ENCODE results near the gene CCDC9B. TPM values are rescaled to one million over a fixed set of nuclear protein-coding genes. Genes with fewer than 3 reads are reported as not detected.

Gene CCDC9B
- polyA plus RNA-seq, 2 of the 4 experiments (the other 2 are of a cell fraction) = 1.9 to 23.4 TPM

DNA sequence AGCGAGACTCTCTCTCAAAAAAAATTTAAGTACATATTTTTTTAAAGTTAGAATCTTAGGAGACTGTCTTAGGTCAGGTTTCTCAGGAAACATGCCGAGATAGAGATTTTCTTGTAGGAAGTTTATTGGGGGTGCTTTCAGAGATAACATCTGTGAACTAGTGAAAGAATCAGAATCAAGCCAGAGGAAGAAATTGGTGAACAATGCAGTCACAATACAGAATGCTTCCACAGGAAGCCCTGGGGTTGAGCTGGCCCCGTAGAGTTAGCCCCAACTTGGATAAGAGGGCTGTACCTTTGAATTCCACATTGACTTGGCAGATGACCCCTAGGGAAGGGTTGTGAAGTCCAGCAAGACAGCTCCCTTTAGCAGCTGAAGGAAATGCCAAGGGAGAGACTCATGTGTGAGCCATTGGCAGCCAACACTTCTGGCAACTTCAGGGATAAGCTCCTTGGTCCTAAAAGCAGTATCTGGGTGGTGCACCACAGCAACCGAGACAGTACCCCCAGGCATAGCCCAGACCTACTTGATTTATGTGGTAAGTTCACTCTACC, 25.9 kb downstream of the CCDC9B start:
- Histone ChIP-seq H3K27ac (no peak overlapping the region), H3K9me3 (no peaks in the 10 kb centered on the region), H3K4me2 (no peak overlapping the region), H3K4me1 (peaks cover 6% of the 10 kb centered on the region; the same call in 1 of the 3 replicates), H3K4me3 (no peak overlapping the region)
- TF ChIP-seq RNF2 (IDR thresholded peaks at IDR 0.05; ENCODE audit: borderline replicate concordance, low read depth) = no peak
- no peak for TF ChIP-seq CHD4 (IDR thresholded peaks at IDR 0.05; ENCODE audit: borderline replicate concordance)
- TF ChIP-seq EP300 (IDR thresholded peaks at IDR 0.05) = no peak
- no peak for TF ChIP-seq HOXB13 (CRISPR knock-in tag; IDR thresholded peaks at IDR 0.05; ENCODE audit: low read depth)
- no peak for TF ChIP-seq RCOR1 (IDR thresholded peaks at IDR 0.05; ENCODE audit: low read depth, low read length)
- POLR2A ChIA-PET = no interaction called here
- 60% methylated on average over 4 of the region's 4 CpGs for WGBS (ENCODE audit: missing lambda C conversion rate)
- CTCF ChIA-PET = interaction anchor here (0.8 to 18.2 kb wide), 5 partner anchors 7 to 39 kb away, joined by 3 to 203 read pairs (median 3); partner anchors contain the start of gene INAFM2
- FAIRE-seq = no peak
- no peak for DNase-seq (ENCODE audit: low read depth in 1 of 2, low spot score in 1 of 2)
- no peak for ATAC-seq

GRCh38 chr15:40313531-40314398, 27.0 kb downstream of the CCDC9B start:
- no peak for FAIRE-seq
- H3K4me3 ChIP-seq = no peak overlapping the region
- H3K9me3 ChIP-seq = no peaks in the 10 kb centered on the region
- DNase-seq (ENCODE audit: low read depth in 1 of 2, low spot score in 1 of 2) = no peak
- ChIA-PET POLR2A (no interaction called here), CTCF (interaction anchor here (0.7 to 18.2 kb wide), 7 partner anchors 8 to 108 kb away, joined by 3 to 203 read pairs (median 5); partner anchors contain the start of genes ANKRD63 and INAFM2)
- H3K27ac ChIP-seq = no peak overlapping the region
- peaks cover 6% of the 10 kb centered on the region; the same call in 1 of the 3 replicates for H3K4me1 ChIP-seq
- peak overlapping the region; percentile 15; the same call in 1 of the 3 replicates for H3K4me2 ChIP-seq
- WGBS (ENCODE audit: missing lambda C conversion rate) = 40% methylated on average over 10 of the region's 10 CpGs
- no peak for ATAC-seq
- TF ChIP-seq JUNB (IDR thresholded peaks at IDR 0.05) = no peak
- no peak for TF ChIP-seq FOXS1 (CRISPR knock-in tag; IDR thresholded peaks at IDR 0.05)
- TF ChIP-seq HOXB5 (CRISPR knock-in tag; IDR thresholded peaks at IDR 0.05) = no peak
- TF ChIP-seq HOXA7 (CRISPR knock-in tag; IDR thresholded peaks at IDR 0.05) = no peak
- no peak for TF ChIP-seq KDM1A (IDR thresholded peaks at IDR 0.05; ENCODE audit: low read depth)
- no peak for TF ChIP-seq HOXB13 (CRISPR knock-in tag; IDR thresholded peaks at IDR 0.05; ENCODE audit: low read depth)
- no peak for TF ChIP-seq RAD21 (conservative IDR thresholded peaks at IDR 0.05 in 1 of 2, IDR thresholded peaks at IDR 0.05 in 1 of 2)
- no peak for TF ChIP-seq MAZ (IDR thresholded peaks at IDR 0.05; ENCODE audit: borderline replicate concordance, low read depth, low read length)
- TF ChIP-seq GATA3 (IDR thresholded peaks at IDR 0.05; ENCODE audit: borderline replicate concordance) = no peak
- no peak for TF ChIP-seq EHMT2 (IDR thresholded peaks at IDR 0.05; ENCODE audit: low read depth)
- no peak for TF ChIP-seq POLR2A (IDR thresholded peaks at IDR 0.05; ENCODE audit: low read length)
- TF ChIP-seq PBX3 (IDR thresholded peaks at IDR 0.05) = no peak
- no peak for TF ChIP-seq CTCF (IDR thresholded peaks at IDR 0.05)

DNA sequence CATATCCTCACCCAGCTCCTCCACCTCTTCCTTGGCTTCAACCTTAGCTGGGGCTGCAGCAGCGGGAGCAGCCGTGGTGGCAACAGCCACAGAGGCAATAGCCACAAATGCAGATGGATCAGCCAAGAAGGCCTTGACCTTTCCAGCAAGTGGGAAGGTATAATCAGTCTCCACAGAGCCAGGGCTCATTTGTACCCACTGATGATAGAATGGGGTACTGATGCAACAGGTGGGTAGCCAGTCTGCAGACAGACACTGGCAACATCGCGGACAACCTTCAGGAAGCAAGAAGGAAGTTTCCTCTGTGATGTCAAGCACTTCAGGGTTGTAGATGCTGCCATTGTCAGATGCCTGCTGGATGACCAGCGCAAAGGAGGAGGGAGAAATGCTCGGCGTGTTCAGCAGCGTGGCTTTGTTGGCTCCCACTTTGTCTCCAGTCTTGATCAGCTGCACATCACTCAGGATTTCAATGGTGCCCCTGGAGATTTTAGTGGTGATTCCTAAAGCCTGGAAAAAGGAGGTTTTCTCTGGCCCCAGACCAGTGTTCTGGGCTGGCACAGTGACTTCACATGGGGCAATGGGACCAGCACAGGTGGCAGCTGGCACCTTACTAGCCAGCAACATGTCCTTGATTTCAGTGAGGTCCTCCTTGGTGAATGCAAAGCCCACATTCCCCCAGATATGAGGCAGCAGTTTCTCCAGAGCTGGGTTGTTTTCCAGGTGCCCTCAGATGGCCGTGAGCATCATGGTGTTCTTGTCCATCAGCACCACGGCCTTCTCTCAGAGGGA, 28.2 kb downstream of the CCDC9B start:
- H3K4me1 ChIP-seq = peaks cover 6% of the 10 kb centered on the region; the same call in 1 of the 3 replicates
- DNase-seq (ENCODE audit: low read depth in 1 of 2, low spot score in 1 of 2) (no peak), ATAC-seq (no peak), FAIRE-seq (no peak)
- H3K4me3 ChIP-seq = no peak overlapping the region
- H3K4me2 ChIP-seq = no peak overlapping the region
- CTCF ChIA-PET = interaction anchor here (1.3 to 18.2 kb wide), 8 partner anchors 9 to 110 kb away, joined by 4 to 203 read pairs (median 16); partner anchors contain the start of genes ANKRD63 and INAFM2
- no peak overlapping the region for H3K27ac ChIP-seq
- H3K9me3 ChIP-seq = no peaks in the 10 kb centered on the region
- WGBS (ENCODE audit: missing lambda C conversion rate) = 73% methylated on average over 10 of the region's 10 CpGs
- TF ChIP-seq CBX8 (IDR thresholded peaks at IDR 0.05) (no peak), ZFP36 (IDR thresholded peaks at IDR 0.05; ENCODE audit: borderline replicate concordance, partially characterized antibody) (no peak), RARB (CRISPR knock-in tag; IDR thresholded peaks at IDR 0.05) (no peak), HOXA7 (CRISPR knock-in tag; IDR thresholded peaks at IDR 0.05) (no peak), RAD21 (conservative IDR thresholded peaks at IDR 0.05 in 1 of 2, IDR thresholded peaks at IDR 0.05 in 1 of 2) (no peak), EHF (CRISPR knock-in tag; IDR thresholded peaks at IDR 0.05) (no peak), HOXB13 (CRISPR knock-in tag; IDR thresholded peaks at IDR 0.05; ENCODE audit: low read depth) (no peak), HDAC2 (IDR thresholded peaks at IDR 0.05) (no peak), RNF2 (IDR thresholded peaks at IDR 0.05; ENCODE audit: borderline replicate concordance, low read depth) (no peak), CBX2 (IDR thresholded peaks at IDR 0.05; ENCODE audit: borderline replicate concordance, low read depth) (no peak), MAZ (IDR thresholded peaks at IDR 0.05; ENCODE audit: borderline replicate concordance, low read depth, low read length) (no peak), FOXS1 (CRISPR knock-in tag; IDR thresholded peaks at IDR 0.05) (no peak), JUNB (IDR thresholded peaks at IDR 0.05) (no peak), HOXB5 (CRISPR knock-in tag; IDR thresholded peaks at IDR 0.05) (no peak), CEBPB (IDR thresholded peaks at IDR 0.05) (no peak), NFE2L2 (conservative IDR thresholded peaks at IDR 0.05; ENCODE audit: low read length) (no peak)
- TF ChIP-seq, protein P1, sequence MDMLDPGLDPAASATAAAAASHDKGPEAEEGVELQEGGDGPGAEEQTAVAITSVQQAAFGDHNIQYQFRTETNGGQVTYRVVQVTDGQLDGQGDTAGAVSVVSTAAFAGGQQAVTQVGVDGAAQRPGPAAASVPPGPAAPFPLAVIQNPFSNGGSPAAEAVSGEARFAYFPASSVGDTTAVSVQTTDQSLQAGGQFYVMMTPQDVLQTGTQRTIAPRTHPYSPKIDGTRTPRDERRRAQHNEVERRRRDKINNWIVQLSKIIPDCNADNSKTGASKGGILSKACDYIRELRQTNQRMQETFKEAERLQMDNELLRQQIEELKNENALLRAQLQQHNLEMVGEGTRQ (IDR thresholded peaks at IDR 0.05) = no peak
- POLR2A ChIA-PET = no interaction called here
